B cell (primary cell): ENCODE results near the gene TRIO. TPM values are rescaled to one million over a fixed set of nuclear protein-coding genes. Genes with fewer than 3 reads are reported as not detected.
A peak's percentile ranks its signal among the peaks of the same experiment; 100 is the strongest.

Experiments used
- ATAC-seq: fragments of 200-7000 bp; cut with Tn5 transposase; one replicate; pipeline ENCODE4 v1.10.0; 2021; ENCODE audit warnings: low read depth, mild to moderate bottlenecking, moderate number of reproducible peaks, moderate library complexity
- CTCF ChIA-PET: fragments of 350-600 bp; sonication (Branson Sonifier 250); formaldehyde crosslinking; loops from one replicate; lab custom pipeline; 2021; ENCODE audit warnings: antibody characterized with exemption, inconsistent platforms; lab: Charles Lee
- POLR2A ChIA-PET: fragments of 350-600 bp; sonication (Branson Sonifier 250); formaldehyde crosslinking; loops from one replicate; lab custom pipeline; 2021; ENCODE audit warnings: antibody characterized with exemption; lab: Charles Lee
- DNase-seq: peaks from one replicate; pipeline ENCODE4 v3.0.0; 2013
- H2AFZ ChIP-seq: 2 replicates; pipeline ENCODE4 v1.6.1; 2012; ENCODE audit warnings: mild to moderate bottlenecking, low read depth, low read length; ENCODE audit not compliant: insufficient read depth, poor library complexity, severe bottlenecking
- H3K27ac ChIP-seq, 2 donors: 1 replicate in 1 of 2; 2 replicates in 1 of 2; pipeline ENCODE4 v1.5.1; 2012 to 2013; ENCODE audit warnings: low read length in 2 of 2, mild to moderate bottlenecking in 2 of 2, moderate library complexity in 1 of 2
- H3K27me3 ChIP-seq, 4 experiments: fragments of 200-600 bp in 1 of 4; sonication (generic) in 1 of 4; replicated peaks in 1 of 4; 1 replicate in 2 of 4; 2 replicates in 2 of 4; pipeline versions ENCODE4 v1.6.1 to v1.7.0; 2013 to 2016; ENCODE audit warnings: low read length in 3 of 4, mild to moderate bottlenecking in 2 of 4, mixed read lengths in 1 of 4, moderate library complexity in 1 of 4; ENCODE audit not compliant: insufficient read depth in 4 of 4, control insufficient read depth in 3 of 4; ENCODE audit errors: control extremely low read depth in 1 of 4
- H3K36me3 ChIP-seq, 2 experiments: replicated peaks in 1 of 2; 1 replicate in 1 of 2; 2 replicates in 1 of 2; pipeline versions ENCODE4 v1.6.1 to v1.7.1; 2013; ENCODE audit warnings: low read length in 1 of 2; ENCODE audit not compliant: insufficient read depth in 2 of 2, control insufficient read depth in 1 of 2; ENCODE audit errors: control extremely low read depth in 1 of 2, extremely low read depth in 1 of 2
- H3K4me1 ChIP-seq, 2 donors: fragments of 200-600 bp in 1 of 2; sonication (generic) in 1 of 2; 1 replicate in 1 of 2; 2 replicates in 1 of 2; pipeline versions ENCODE4 v1.5.1 to v1.6.1; 2013 to 2017; ENCODE audit warnings: low read length in 2 of 2; ENCODE audit not compliant: control insufficient read depth in 2 of 2, insufficient read depth in 2 of 2
- H3K4me2 ChIP-seq: replicated peaks from 2 replicates; pipeline ENCODE3; 2012; ENCODE audit warnings: mild to moderate bottlenecking, low read depth, low read length; ENCODE audit not compliant: poor library complexity, severe bottlenecking
- H3K4me3 ChIP-seq, 5 experiments: fragments of 200-600 bp in 1 of 5; sonication (generic) in 1 of 5; 1 replicate in 3 of 5; 2 replicates in 2 of 5; pipeline versions ENCODE4 v1.5.1 to v1.7.0; 2011 to 2016; ENCODE audit warnings: low read length in 4 of 5, mild to moderate bottlenecking in 4 of 5, low read depth in 2 of 5, control low read depth in 1 of 5, moderate library complexity in 1 of 5; ENCODE audit not compliant: insufficient read depth in 1 of 5; ENCODE audit errors: control extremely low read depth in 1 of 5, extremely low read depth in 1 of 5
- H3K79me2 ChIP-seq: fragments of 200-600 bp; sonication (generic); one replicate; pipeline ENCODE4 v1.6.0; 2016; ENCODE audit warnings: low read length; ENCODE audit not compliant: control insufficient read depth, insufficient read depth
- H3K9ac ChIP-seq: fragments of 200-600 bp; sonication (generic); 2 replicates; pipeline ENCODE4 v1.6.1; 2017; ENCODE audit warnings: mild to moderate bottlenecking, low read length, moderate library complexity
- H3K9me3 ChIP-seq, 3 donors: one replicate each; pipeline versions ENCODE4 v1.6.1 to v1.7.1; 2013; ENCODE audit warnings: low read length in 2 of 3; ENCODE audit not compliant: control insufficient read depth in 2 of 3, insufficient read depth in 1 of 3; ENCODE audit errors: control extremely low read depth in 1 of 3
- H4K20me1 ChIP-seq: 2 replicates; pipeline ENCODE4 v1.6.0; 2012; ENCODE audit warnings: mild to moderate bottlenecking, low read length; ENCODE audit not compliant: insufficient read depth, control insufficient read depth, poor library complexity, severe bottlenecking
- H3K27ac Mint-ChIP-seq: one replicate; pipeline ENCODE4 v1.8.0; 2021; ENCODE audit warnings: mixed read lengths
- H3K27me3 Mint-ChIP-seq: one replicate; pipeline ENCODE4 v1.8.0; 2021; ENCODE audit warnings: mixed read lengths
- H3K4me1 Mint-ChIP-seq: one replicate; pipeline ENCODE4 v1.8.0; 2021; ENCODE audit warnings: mixed read lengths
- H3K4me3 Mint-ChIP-seq: one replicate; pipeline ENCODE4 v1.8.0; 2021; ENCODE audit warnings: mixed read lengths
- H3K9me3 Mint-ChIP-seq: one replicate; pipeline ENCODE4 v1.8.0; 2022; ENCODE audit warnings: mixed read lengths; ENCODE audit not compliant: insufficient read depth
- CTCF ChIP-seq: fragments of 200-600 bp; IDR thresholded peaks from one replicate; pipeline ENCODE4 v1.8.0; 2022; ENCODE audit warnings: antibody characterized with exemption, mild to moderate bottlenecking
- EZH2 ChIP-seq: IDR thresholded peaks from 2 replicates; pipeline ENCODE4 v1.6.1; 2012; ENCODE audit warnings: borderline replicate concordance, low read depth, mild to moderate bottlenecking, moderate library complexity, low read length; ENCODE audit not compliant: insufficient read depth, poor library complexity, severe bottlenecking
- WGBS: methylation state at CpG from one replicate; pipeline ENCODE4 v1.1.5; 2013; ENCODE audit warnings: missing lambda C conversion rate; ENCODE audit not compliant: insufficient coverage; 5-methylcytosine and 5-hydroxymethylcytosine counted together
- intact Hi-C: fragments of 100-400 bp; cut with micrococcal nuclease; formaldehyde crosslinking; loops from one replicate; pipeline ENCODE4 v1.10.0; 2022
- polyA plus RNA-seq: library from polyadenylated mRNA; depleted of rRNA; stranded (reverse); fragments of >200 nt; gene quantifications from 2 replicates; pipeline ENCODE4 v1.2.3, GENCODE V29; 2012
- total RNA-seq, 2 donors: library from RNA; stranded (reverse); fragments of 120-200 nt in 1 of 2; gene quantifications; 1 replicate in 1 of 2; 2 replicates in 1 of 2; pipeline versions ENCODE4 v1.2.3 to v1.2.4, GENCODE V29; 2013 to 2022

Gene TRIO
- total and polyA plus RNA-seq, 2 donors (not counting 1 experiment from before 2014, with no cell fraction given): 90.5 to 479 TPM

- TF ChIP-seq EZH2 (no peak), CTCF (no peak)
- Mint-ChIP-seq H3K27me3 (no peaks in the 10 kb centered on the region), H3K27ac (peak overlapping the region; percentile 91), H3K9me3 (no peaks in the 10 kb centered on the region), H3K4me3 (peak overlapping the region; percentile 85), H3K4me1 (peaks cover 95% of the 10 kb centered on the region)
- Histone ChIP-seq H3K9ac (peak overlapping the region; percentile 54), H3K79me2 (peaks cover 97% of the 10 kb centered on the region), H4K20me1 (no peaks in the 10 kb centered on the region), H3K9me3 (no peaks in the 10 kb centered on the region), H2AFZ (no peak overlapping the region), H3K4me2 (peak overlapping the region; percentile 67), H3K36me3 (no peaks in the 10 kb centered on the region), H3K4me1 (peaks cover 76 to 82% of the 10 kb centered on the region in 2 donors), H3K4me3 (peak overlapping the region in 3 of 5 experiments; percentile 32 to 51 (median 46)), H3K27ac (peak overlapping the region; percentile 80 to 94), H3K27me3 (no peaks in the 10 kb centered on the region)
- WGBS: 21% methylated on average over 3 of the region's 5 CpGs
- ChIA-PET CTCF (interaction anchor here (0.6 to 2.6 kb wide), 9 partner anchors 37 to 104 kb away, joined by 3 to 9 read pairs (median 5); no protein-coding TSS in a partner anchor), POLR2A (interaction anchor here (0.9 to 4.2 kb wide), 4 partner anchors 37 to 67 kb away, joined by 3 to 28 read pairs (median 8); no protein-coding TSS in a partner anchor)
- intact Hi-C loops: loop anchor here (1.0 to 2.0 kb wide), 3 partner anchors 11 to 43 kb away; no protein-coding TSS in a partner anchor
- peak; percentile 71 for ATAC-seq
- DNase-seq: peak; percentile 81
These were observed 69.0 kb downstream of the TRIO start for GRCh38 chr5:14211818-14212803.
